Anterior cingulate cortex (tissue), 58 donors: Measurements from ENCODE around the gene KISS1R.
"Not testable (repeated sequence)": the region's sequence is repeated elsewhere in the genome, so short reads cannot be mapped to it uniquely, and the experiment has no call there.

Experiments used
- DNase-seq, 58 donors: peaks; one replicate each; lab custom pipeline; 2025; lab: John Stamatoyannopoulos, UW

KISS1R gene

GRCh38 chr19:948842-949496, 31.8 kb downstream of the KISS1R start:
- DNase-seq = no peak

DNA sequence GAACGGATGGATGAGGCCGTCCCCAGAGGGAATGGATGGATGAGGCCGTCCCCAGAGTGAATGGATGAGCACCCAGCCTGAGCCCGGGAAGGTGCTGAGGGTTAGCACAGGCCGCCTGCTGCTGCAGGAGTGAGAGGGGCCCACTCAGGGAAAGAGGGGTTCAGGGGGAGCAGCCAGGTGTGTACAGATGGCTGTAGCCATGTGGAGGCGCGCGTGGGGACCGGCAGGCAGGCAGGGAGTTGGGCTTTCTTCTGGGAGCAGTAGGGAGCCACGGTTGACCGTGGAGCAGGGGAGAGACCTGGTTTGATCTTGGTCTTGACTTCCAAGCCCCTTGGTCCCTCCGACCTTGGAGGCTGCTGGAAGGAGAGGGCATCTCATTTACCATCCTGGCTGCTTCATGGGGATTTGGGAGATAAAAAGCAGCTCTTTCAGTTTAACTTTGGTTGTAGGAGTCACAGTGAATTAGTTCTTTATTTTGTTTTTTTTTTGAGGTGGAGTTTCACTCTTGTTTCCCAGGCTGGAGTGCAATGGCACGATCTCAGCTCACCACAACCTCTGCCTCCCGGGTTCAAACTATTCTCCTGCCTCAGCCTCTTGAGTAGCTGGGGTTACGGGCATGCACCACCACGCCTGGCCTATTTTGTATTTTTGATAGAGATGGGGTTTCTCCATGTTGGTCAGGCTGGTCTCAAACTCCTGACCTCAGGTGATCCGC, 33.4 kb downstream of the KISS1R start:
- no peak for DNase-seq

DNA sequence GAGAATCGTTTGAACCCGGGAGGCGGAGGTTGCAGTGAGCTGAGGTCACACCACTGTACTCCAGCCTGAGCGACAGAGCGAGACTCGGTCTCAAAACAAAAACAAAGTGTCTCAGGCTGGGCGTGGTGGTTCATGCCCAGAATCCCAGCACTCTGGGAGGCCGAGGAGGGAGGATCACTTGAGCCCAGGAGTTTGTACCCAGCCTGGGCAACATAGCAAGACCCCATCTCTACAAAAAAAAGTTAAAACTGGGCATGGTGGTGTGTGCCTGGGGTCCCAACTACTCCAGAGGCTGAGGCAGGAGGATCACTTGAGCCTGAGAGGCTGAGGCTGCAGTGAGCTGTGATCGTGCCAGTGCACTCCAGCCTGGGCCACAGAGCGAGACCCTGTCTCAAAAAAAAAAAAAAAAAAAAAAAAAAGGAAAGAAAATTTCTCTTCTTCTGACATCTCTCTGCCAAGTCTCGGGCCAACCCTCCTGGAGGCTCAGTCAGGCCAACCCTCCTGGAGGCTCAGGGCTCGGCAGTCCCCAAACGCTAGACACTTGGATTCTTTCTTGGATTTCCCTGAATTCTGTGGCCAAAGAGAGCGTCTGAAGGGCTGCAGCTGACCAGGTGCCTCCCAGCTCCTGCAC, 35.0 kb downstream of the KISS1R start:
- no peak for DNase-seq

DNA sequence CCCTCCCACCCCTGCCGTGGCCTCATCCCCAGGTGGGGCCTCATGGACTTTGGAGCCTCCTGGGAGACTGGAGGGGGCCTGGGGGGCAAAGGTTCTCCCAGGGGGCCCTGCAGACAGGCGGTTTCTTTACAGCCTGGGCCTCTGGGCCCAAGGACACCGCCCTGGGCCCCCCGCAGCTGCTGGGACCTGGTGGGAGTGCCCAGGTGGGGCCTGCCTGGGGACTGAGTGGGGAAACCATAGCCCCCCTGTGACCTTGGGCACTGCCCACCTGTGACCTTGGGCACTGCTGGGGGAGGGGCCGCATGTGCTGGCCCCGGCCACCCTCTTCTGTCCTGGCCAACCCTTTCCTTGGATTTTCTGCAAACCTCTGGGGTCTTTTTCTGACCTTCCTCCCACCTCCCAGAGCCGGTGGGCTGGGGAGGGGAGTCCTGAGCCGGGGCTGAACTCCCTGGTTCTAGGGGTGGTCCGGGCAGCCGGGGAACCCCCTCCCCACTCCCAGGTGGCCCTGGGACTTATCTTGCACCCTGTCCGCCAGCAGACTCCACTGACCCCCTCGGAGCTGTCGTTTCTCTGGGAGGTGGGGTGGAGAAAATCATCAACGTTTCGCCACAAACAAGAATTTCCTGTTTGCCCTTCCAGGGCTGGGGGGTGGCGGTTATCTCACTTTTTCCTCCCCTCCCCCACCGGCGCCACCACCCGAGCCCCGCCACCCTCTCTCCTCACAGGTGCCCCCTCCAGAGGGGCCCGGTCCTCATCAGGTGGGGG, 35.7 kb downstream of the KISS1R start:
- no peak for DNase-seq

GRCh38 chr19:953445-954271, 36.5 kb downstream of the KISS1R start:
- DNase-seq = no peak

DNA sequence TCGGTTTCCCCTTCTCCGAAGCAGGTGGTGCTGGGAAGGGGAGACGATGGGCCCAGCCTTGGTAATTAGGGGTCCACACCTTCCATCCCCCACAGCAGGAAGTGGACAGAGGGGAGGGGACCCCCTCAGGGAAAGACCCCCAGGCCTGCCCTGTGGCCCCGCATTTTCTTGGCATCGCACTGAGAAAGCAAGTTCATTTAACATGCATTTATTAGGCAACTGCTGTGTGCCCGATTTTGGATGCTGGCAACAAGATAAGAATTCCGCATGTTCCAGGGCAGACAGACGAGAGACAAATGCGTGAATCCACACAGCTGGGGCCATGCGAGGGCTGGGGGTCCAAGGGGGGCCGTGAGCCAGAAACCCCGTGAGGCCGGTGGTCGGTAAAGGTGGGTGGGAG, 37.1 kb downstream of the KISS1R start:
- no peak for DNase-seq

DNA sequence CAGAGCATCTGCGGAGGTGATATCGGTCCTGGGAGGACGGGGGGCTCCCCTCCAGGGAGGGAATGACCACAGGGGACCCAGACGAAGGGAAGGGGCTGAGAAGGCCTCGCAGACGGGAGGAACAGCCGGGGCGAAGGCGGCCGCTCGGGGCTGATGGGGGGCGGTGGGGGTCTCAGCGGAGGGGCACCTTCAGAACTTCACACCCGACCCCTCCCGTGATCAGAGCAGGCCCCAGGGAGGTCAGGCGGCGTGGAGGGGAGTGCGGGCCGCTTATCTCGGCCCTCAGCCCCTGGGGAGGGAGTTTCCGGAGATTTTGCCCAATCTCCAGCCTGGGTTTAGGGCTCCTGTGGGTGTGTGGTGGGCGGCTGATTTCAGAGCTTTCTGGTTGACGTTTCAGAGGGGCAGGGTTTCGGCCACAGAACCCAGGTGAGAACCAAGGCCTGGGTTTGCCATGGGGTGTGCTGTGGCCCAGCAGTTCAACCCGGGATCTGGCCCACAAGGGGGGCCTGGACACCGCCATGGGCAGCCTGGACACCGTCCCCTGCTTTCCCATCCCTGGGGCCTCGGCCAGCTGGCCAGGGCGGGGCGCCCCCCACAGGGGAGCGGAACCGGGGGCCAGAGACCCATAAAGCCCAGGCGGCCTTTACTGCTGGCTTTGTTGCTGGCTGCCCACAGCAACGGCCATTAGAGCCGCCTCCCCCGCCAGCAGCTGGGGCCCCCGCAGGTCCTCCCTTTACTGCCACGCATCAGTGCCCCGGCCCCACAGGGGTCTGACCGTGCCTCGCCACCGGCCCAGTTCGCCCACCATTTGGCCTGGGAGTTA, 37.8 kb downstream of the KISS1R start:
- DNase-seq = no peak

- DNase-seq = no peak
Measured at GRCh38 chr19:955803-956765, 39.0 kb downstream of the KISS1R start.

GRCh38 chr19:956766-957440, 39.8 kb downstream of the KISS1R start:
- no peak for DNase-seq

DNA sequence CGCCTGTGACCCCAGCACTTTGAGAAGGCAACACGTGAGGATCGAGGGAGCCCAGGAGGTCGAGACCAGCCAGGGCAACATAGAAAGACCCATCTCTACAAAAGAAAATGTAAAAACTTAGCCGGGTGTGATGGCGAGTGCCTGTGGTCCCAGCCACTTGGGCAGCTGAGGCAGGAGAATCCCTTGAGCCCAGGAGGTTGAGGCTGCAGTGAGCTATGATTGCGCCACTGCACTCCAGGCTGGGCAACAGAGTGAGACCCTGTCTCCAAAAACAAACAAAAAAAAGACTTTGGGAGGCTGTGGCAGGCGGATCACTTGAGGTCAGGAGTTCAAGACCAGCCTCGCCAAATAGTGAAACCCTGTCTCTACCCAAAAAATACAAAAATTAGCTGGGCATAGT, 40.4 kb downstream of the KISS1R start:
- DNase-seq = not testable (repeated sequence)

GRCh38 chr19:958967-959855, 42.1 kb downstream of the KISS1R start:
- peak in 19 of 58 donors; percentile 3 to 67 (median 17) for DNase-seq

DNA sequence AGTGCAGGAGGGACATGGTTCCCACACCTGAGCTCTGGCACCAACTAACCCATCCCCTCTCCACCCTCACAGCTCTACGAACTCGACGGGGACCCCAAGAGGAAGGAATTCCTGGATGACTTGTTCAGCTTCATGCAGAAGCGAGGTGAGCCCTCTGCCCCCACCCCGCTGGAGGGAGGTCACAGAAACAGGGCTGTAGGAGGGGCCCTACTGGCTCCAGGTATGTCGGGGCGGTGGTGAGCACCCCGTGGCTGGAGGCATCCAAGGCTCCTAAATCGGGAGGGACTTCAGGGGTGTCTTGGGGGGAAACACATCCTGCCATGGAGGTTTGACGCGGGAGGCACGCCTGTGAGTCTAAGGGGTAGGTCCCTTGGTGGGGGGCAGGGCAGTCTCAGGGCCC, 42.9 kb downstream of the KISS1R start:
- DNase-seq = no peak

GRCh38 chr19:960601-960938, 43.4 kb downstream of the KISS1R start:
- DNase-seq = no peak

GRCh38 chr19:961866-962620, 44.9 kb downstream of the KISS1R start:
- DNase-seq = no peak

- DNase-seq = no peak
Measured at GRCh38 chr19:962683-963400, 45.7 kb downstream of the KISS1R start.
